Limb (tissue), 2 donors: ENCODE data around the gene NFAM1.

Experiments
- DNase-seq, 2 donors: peaks; one replicate each; pipeline ENCODE4 v3.0.0-alpha.2; 2016; ENCODE audit errors: extremely low spot score in 2 of 2

Gene NFAM1

GRCh38 chr22:42432020-42432596, at the start of gene NFAM1:
Gene NFAM1 (minus strand): TSS chr22:42432403. CDS start chr22:42432357, 46 bp downstream.
- no peak for DNase-seq

GRCh38 chr22:42475122-42475521, 42.9 kb upstream of the NFAM1 start:
- no peak for DNase-seq

- peak in 1 of 2 donors; percentile 30 for DNase-seq
Observed at GRCh38 chr22:42473484-42474193, 41.4 kb upstream of the NFAM1 start.

GRCh38 chr22:42472671-42473070, 40.5 kb upstream of the NFAM1 start:
- no peak for DNase-seq

- no peak for DNase-seq
Observed at GRCh38 chr22:42471441-42471840, 39.2 kb upstream of the NFAM1 start.

- no peak for DNase-seq
Observed at GRCh38 chr22:42470366-42471082, 38.3 kb upstream of the NFAM1 start.

GRCh38 chr22:42468841-42469240, 36.6 kb upstream of the NFAM1 start:
- no peak for DNase-seq

- no peak for DNase-seq
Observed at GRCh38 chr22:42462016-42462415, 29.8 kb upstream of the NFAM1 start.

- no peak for DNase-seq
Observed at GRCh38 chr22:42461511-42461910, 29.3 kb upstream of the NFAM1 start.

GRCh38 chr22:42459287-42460063, 27.3 kb upstream of the NFAM1 start:
- DNase-seq, result no peak

- DNase-seq, result no peak
Observed at GRCh38 chr22:42452916-42453315, 20.7 kb upstream of the NFAM1 start.

- DNase-seq, result no peak
Observed at GRCh38 chr22:42452456-42452855, 20.3 kb upstream of the NFAM1 start.

GRCh38 chr22:42451499-42452145, 19.4 kb upstream of the NFAM1 start:
- no peak for DNase-seq

- no peak for DNase-seq
Observed at GRCh38 chr22:42450862-42451261, 18.7 kb upstream of the NFAM1 start.

GRCh38 chr22:42446151-42446550, 13.9 kb upstream of the NFAM1 start:
- no peak for DNase-seq

- peak; percentile 62 to 93 for DNase-seq
Observed at GRCh38 chr22:42444077-42444904, 12.1 kb upstream of the NFAM1 start.

GRCh38 chr22:42443240-42444076, 11.3 kb upstream of the NFAM1 start:
- no peak for DNase-seq

GRCh38 chr22:42442748-42443147, 10.5 kb upstream of the NFAM1 start:
- DNase-seq, result no peak

GRCh38 chr22:42440728-42441127, 8.5 kb upstream of the NFAM1 start:
- no peak for DNase-seq
